SKM-1 (cell line): ENCODE results near the gene SCAF11.

Source experiments
- DNase-seq: peaks from one replicate; lab custom pipeline; 2025; ENCODE audit not compliant: unreplicated experiment; lab: John Stamatoyannopoulos, UW

Gene SCAF11

GRCh38 chr12:45980540-45980939 lies 9.8 kb downstream of the SCAF11 start:
- DNase-seq = no peak

- no peak for DNase-seq
Observed at GRCh38 chr12:45978108-45978507, 12.3 kb downstream of the SCAF11 start.

- no peak for DNase-seq
Observed at GRCh38 chr12:45977620-45978019, 12.8 kb downstream of the SCAF11 start.

GRCh38 chr12:45975506-45975905 lies 14.9 kb downstream of the SCAF11 start:
- no peak for DNase-seq

- no peak for DNase-seq
Observed at GRCh38 chr12:45974883-45975282, 15.5 kb downstream of the SCAF11 start.

- DNase-seq = no peak
Observed at GRCh38 chr12:45974171-45974719, 16.1 kb downstream of the SCAF11 start.

GRCh38 chr12:45973526-45973925 lies 16.8 kb downstream of the SCAF11 start:
- no peak for DNase-seq

- DNase-seq = no peak
Observed at GRCh38 chr12:45970391-45970790, 20.0 kb downstream of the SCAF11 start.

- DNase-seq = no peak
Observed at GRCh38 chr12:45969084-45969483, 21.3 kb downstream of the SCAF11 start.

- DNase-seq = no peak
Observed at GRCh38 chr12:45966486-45966885, 23.9 kb downstream of the SCAF11 start.

GRCh38 chr12:45962553-45963325 lies 27.6 kb downstream of the SCAF11 start:
- no peak for DNase-seq

GRCh38 chr12:45959728-45960127 lies 30.6 kb downstream of the SCAF11 start:
- DNase-seq = no peak

- no peak for DNase-seq
Observed at GRCh38 chr12:45959025-45959424, 31.3 kb downstream of the SCAF11 start.

- DNase-seq = no peak
Observed at GRCh38 chr12:45948546-45948945, 41.8 kb downstream of the SCAF11 start.

- no peak for DNase-seq
Observed at GRCh38 chr12:45946435-45946834, 43.9 kb downstream of the SCAF11 start.

GRCh38 chr12:45944771-45945170 lies 45.6 kb downstream of the SCAF11 start:
- no peak for DNase-seq

- DNase-seq = no peak
Observed at GRCh38 chr12:45939759-45940158, 50.6 kb downstream of the SCAF11 start.

GRCh38 chr12:45938566-45938965 lies 51.8 kb downstream of the SCAF11 start:
- DNase-seq = no peak

GRCh38 chr12:45934956-45935355 lies 55.4 kb downstream of the SCAF11 start:
- no peak for DNase-seq

- no peak for DNase-seq
Observed at GRCh38 chr12:45933504-45933903, 56.9 kb downstream of the SCAF11 start.

GRCh38 chr12:45930369-45930768 lies 60.0 kb downstream of the SCAF11 start:
- no peak for DNase-seq

GRCh38 chr12:45928309-45928708 lies 62.1 kb downstream of the SCAF11 start:
- DNase-seq = no peak

GRCh38 chr12:45918818-45919217 lies 71.6 kb downstream of the SCAF11 start:
- no peak for DNase-seq
